GM11168 (cell line): ENCODE measurements around the gene POU1F1.
"Not testable (repeated sequence)": the region's sequence is repeated elsewhere in the genome, so short reads cannot be mapped to it uniquely, and the experiment has no call there.

Experiments used
- in situ Hi-C: fragments of 300-500 bp; cut with MboI; formaldehyde crosslinking; loops from one replicate; pipeline ENCODE4 v1.12.0; 2022; ENCODE audit warnings: low sequenced_read_pairs; ENCODE audit not compliant: unreplicated experiment

Gene POU1F1

DNA sequence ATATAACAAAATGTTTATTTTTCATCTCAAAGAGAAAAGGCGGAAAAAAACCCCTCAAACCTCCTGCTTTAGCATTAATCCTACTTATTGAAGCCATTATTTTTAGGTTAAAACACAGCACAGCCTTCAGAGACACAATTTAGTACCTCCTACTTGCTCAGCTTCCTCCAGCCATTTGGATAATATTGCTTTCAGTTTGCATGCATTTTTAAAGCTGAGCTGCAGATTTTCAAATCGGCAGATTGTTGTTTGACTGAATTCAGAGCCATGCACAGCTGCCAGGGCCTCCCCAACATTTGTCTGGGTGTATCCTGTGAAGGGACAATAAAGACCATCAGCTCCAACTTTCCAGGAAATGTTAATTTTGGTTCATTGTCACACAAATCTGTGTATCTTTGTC, 14.5 kb downstream of the POU1F1 start:
- in situ Hi-C loops, result no loop called here

DNA sequence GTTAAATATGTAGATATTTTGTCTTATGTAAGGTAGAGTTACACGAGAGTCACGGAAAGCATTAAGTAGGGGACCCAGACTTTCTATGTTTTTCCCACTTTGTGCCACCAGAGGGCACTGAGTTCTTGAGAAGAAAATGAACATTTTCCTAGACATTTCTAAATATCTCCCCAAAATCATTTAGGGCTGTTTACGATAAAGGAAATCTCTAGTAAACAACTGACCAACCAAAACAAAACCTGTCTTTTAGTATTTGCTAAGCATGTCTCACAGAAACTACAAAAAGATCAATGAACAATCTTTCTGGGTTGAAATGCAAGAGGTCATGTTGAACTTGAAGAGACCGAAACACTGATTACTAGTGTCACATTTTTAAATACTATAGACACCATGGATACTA, 16.1 kb downstream of the POU1F1 start:
- in situ Hi-C loops, result no loop called here

DNA sequence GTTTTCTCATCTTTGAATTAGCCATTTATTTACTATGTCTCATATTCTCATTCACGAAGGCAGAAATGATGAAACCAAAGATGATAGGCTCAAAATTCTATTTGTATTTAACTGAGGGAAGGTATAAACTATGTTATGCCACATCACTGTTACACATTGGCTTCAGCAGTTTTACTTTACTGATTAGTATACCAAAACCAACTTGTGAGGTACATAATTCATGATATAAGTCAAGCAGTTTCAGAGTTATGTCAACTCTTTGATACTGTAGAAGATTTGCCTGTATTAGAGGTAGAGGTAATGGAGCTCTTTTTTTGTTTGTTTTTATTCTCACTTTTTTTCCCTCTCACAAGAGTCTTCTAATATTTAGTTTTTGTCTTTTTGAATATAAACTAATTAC, 26.4 kb downstream of the POU1F1 start:
- in situ Hi-C loops, result no loop called here

DNA sequence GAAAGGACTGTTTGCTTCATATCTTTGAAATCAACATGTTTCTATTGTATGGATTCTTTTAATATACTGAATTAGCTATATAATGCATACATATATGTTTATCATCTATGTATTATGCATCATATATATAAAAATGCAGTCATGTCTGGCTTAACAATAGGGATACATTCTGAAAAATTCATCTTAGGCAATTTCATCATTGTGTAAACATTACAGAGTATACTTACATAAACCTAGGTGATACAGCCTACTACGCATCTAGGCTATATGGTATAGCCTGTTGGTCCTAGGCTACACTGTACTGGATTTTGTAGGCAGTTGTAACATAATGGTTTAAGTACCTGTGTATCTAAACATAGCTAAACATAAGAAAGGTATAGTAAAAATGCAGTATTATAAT, 27.6 kb downstream of the POU1F1 start:
- in situ Hi-C loops, result no loop called here

DNA sequence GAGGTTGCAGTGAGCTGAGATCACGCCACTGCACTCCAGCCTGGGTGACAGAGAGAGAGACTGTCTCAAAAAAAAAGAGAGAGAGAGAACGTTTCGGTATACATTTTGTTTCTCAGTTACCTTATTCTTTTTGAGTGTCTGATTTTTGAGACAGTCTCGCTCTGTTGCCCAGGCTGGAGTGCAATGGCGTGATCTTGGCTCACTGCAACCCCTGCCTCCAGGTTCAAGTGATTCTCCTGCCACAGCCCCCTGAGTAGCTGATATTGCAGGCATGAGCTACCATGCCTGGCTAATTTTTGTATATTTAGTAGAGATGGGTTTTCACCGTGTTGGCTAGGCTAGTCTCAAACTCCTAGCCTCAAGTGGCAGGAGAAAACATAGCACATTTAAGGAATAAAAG, 28.2 kb downstream of the POU1F1 start:
- in situ Hi-C loops, result not testable (repeated sequence)

DNA sequence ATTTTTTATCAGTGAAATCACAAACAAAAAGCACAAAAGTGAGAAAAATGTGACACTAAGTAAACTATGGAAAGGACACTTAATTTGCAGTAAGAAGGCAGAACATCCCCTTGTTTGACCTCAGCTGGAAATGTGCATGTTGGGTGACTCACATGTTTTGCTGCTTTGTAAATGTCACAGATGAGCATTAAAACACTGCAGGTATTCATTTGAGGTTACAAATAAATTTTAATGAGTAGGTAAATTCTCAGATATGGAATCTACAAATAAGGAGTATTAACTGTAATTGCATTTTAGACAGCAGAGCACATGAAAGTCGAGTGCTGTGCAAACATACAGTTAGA, 29.0 kb downstream of the POU1F1 start:
- in situ Hi-C loops, result no loop called here

DNA sequence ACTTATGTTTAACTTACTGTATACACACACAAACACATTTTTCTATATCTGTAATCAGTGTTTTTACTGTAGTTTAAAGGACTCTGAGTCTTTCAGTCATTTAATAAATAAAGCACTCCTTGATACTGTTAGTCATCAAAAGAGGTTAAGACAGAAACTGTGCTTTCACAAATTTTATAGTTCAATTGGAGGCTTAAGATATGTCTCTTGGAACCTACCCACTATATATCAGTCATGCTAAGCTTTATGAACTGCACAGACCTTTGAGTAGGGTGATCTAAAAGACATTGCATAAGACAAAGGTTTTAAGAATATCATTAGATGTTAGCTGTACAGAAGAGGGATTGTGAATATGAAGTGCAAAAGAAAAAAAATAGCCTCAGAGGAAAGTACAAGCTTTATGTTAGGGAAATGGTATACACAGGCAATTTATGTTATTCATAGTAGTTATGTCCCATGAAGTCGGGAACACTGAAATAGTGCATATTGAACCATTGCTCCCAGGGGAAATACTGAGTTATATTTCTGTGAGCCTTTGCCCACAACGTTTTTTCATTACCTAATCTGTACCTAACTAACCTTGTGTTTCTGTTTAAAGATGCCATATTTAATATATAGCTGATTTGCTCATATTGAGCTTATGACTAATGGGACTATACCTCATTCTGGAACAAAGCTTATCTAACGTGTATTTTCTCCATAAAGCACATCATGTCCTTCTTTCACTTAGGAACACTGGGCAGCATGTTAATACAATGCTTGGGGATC, 29.5 kb downstream of the POU1F1 start:
- in situ Hi-C loops, result no loop called here

DNA sequence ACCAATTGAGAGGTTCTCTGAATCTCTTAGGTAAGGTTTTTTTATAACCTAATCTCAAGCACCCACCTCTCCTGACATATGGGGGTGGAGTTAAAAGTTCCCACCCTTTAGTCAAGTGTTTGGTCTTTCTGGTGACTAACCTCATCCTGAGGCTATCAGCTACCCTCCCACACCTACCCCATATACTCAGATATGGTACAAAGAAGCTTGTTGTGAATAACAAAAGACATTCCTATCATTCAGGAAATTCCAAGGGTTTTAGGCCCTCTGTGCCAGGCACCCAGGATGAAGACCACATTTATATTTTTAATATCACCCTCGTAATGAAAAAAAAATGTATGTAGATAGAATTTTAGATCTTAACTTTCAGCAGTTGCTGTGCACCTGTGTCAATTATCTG, 40.3 kb downstream of the POU1F1 start:
- in situ Hi-C loops, result no loop called here

DNA sequence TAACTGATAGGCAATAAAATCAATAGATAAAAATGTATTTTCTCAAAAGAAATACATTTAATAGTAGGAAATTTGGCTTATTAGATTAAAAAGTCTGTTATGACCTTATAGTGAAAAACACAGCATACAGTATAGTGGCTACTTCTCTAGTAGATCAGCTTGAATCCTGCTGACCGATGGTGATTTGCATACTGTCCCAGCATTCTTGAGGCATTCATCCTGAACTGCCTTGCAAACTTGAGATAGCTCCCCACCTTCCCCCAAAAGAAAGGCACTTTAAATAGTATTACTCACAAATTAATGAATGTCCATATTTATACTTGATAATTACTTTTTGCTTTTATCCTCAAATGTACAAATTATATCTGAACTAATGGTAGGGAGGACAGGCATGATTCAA, 42.6 kb downstream of the POU1F1 start:
- in situ Hi-C loops, result no loop called here

DNA sequence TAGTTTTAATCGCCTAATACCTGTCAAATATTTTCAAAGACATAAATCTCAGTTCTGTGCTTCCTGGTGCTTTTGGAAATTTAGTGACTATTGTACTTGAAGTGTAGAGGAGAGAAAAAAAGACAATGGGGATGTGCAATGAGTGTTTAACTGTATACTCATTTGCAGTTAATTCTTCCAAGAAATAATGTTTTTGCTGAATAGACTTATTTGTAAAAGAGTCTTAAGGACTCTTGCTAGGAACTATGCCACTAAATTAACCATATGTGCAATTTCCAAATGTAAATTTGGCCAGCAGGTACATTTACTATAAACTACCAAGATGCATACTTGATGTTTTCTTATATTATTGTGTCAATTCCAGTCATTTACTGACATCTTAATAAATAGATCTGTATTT, 47.3 kb downstream of the POU1F1 start:
- in situ Hi-C loops, result no loop called here

DNA sequence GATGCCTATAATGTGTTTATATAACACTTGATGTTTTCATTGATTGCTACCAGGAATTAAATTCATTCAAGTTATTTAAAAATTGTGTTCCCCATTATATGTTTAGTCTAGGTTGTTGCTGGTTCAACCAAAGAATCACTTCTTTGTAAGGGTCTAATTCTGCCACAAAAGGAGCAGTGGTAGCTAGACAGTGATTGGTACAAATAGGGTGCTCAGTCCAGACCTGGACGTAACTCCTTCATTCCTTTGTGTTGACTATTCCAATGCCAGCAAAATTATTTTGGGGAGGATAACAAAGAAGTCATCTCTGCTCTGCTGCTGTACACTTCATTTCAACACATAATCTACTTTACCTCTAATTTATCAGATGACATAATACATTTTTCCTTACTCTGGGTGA, 48.1 kb downstream of the POU1F1 start:
- in situ Hi-C loops, result no loop called here

DNA sequence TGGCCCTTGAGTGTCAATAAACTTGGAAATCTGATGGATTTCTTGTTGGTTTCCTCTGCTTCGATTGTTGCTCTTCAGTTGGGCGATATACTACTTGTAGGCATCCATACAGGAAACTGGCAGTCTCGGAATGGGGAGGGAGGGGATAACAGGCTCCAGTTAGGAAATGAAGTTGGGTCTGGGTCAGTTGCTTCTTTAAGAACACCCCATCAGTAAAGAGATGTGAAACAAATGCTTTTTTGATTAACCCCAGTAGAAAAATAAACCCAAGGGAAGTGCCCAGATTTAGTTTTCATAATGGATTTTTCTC, 48.6 kb downstream of the POU1F1 start:
- in situ Hi-C loops, result no loop called here

DNA sequence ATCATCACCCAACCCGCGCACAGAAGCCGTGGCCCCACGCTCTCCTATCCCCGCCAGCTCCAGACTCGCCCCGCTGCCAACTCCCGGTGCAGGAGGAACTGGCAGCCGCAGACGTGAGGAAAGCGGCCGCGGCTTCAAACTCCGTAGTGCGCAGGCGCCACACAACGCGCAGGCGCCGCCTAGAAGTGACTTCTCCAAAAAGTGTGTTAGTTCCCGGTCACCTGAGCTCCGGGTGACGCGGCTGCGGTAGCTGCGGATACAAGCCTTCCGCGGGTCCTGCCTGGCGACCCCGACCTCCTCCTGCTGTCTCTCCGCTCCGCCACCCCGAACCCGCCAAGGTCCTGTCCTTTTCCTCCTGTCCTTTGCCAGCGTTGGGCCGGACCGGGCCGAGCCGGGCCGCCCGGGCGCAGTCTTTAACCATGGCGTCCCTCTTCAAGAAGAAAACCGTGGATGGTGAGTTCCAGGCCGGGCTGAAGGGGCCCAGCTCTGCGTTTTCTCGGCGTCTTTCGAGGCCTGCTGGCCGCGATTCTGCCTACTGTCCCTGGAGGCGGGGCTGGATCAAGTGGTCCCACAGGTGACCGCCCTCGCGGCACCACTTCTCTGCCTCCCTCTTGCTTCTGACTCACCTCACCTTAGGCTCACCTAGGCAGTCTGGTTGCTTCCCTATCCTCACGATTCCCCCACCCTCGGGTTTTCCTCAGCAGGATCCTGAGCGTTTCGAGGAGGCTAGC, 49.1 kb downstream of the POU1F1 start, which contains the start of gene CHMP2B:
Gene CHMP2B, plus strand, starts transcription at position 206 of the 731 bp plus-strand sequence. Its CDS starts 214 bp downstream, at position 420.
- in situ Hi-C loops, result no loop called here

DNA sequence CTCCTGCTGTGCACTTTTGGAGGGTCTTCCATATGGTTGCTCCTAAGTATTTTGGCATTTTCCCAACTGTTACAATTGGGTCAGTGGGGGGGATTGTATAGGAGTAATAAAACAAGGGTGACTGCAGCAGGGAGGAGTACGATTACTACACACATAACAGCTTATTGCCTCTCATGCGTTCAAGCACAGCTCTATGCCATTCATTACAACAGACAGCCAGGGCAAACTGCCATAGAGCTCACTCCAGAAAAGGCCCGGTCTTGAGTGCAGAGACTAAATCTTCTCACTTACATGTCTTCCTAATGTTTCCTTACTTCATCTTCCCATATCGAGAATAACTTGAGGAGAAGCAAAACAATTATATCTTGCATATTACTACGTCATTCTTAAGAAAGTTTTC, 50.7 kb downstream of the POU1F1 start:
- in situ Hi-C loops, result no loop called here

DNA sequence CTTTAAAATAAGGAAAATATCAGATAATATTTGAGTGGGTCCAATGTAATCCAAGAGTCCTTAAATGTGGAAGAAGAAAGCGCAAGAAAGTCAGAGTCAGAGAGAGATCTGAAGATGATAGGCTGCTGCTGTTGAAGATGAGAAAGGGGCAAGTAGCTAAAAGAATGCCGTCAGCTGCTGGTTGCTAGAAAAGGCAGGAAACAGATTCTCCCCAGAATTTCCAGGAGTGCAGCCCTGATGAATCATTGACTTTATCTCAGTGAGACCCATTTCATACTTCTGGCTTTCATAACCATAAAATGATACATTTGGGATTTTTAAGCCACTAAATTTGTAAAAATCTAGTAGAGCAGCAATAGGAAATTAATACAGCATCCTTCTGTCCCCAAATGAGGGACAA, 56.8 kb downstream of the POU1F1 start:
- in situ Hi-C loops, result no loop called here

DNA sequence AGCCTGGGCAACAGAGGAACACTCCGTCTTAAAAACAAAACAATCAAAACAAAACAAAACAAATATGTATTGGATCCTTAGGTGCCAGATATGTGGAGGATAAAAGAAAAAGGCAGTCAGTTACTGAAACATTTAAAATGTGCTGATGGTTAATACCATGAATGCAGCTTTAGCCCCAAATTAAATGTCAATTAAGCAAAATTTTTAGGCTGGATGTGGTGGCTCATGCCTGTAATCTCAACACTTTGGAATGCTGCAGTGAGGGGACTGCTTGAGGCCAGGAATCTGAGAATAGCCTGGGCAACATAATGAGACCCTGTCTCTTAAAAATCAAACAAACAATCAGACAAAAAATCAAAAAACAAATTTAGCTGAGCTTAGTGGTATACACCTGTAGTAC, 57.8 kb downstream of the POU1F1 start:
- in situ Hi-C loops, result no loop called here
